IMR-90 (cell line): ENCODE measurements around the gene MAGI2. TPM values are rescaled to one million over a fixed set of nuclear protein-coding genes. Genes with fewer than 3 reads are reported as not detected.

Source experiments
- ATAC-seq: fragments of 200-7000 bp; cut with Tn5 transposase; 2 replicates; pipeline ENCODE4 v1.9.1; 2020; ENCODE audit warnings: low read depth, mild to moderate bottlenecking, moderate library complexity
- BruUV-seq: library from RNA; stranded (reverse); fragments of 400-500 nt; replicated peaks from 2 replicates; lab custom pipeline; 2021; lab: Mats Ljungman, UMichigan
- CTCF ChIA-PET: fragments of 300-600 bp; formaldehyde crosslinking; extraction: SDS; loops from one replicate; lab custom pipeline; 2021; ENCODE audit warnings: antibody characterized with exemption; lab: Yijun Ruan, JAX
- POLR2A ChIA-PET: fragments of 300-600 bp; sonication (Branson Sonifier 250); formaldehyde crosslinking; loops from one replicate; lab custom pipeline; 2022; ENCODE audit warnings: antibody characterized with exemption; ENCODE audit not compliant: unreplicated experiment; lab: Charles Lee
- DNase-seq: peaks from one replicate; pipeline ENCODE4 v3.0.0; 2013
- H2AFZ ChIP-seq: replicated peaks from 2 replicates; pipeline ENCODE3; 2013; ENCODE audit warnings: low read length, mild to moderate bottlenecking; ENCODE audit not compliant: poor library complexity
- H2AK5ac ChIP-seq: 2 replicates; pipeline ENCODE4 v1.6.1; 2013; ENCODE audit warnings: low read depth, low read length, inconsistent platforms
- H2AK9ac ChIP-seq: replicated peaks from 2 replicates; pipeline ENCODE3; 2013; ENCODE audit warnings: mild to moderate bottlenecking, low read depth, low read length, moderate library complexity; ENCODE audit not compliant: poor library complexity
- H2BK120ac ChIP-seq: 2 replicates; pipeline ENCODE4 v1.6.1; 2013; ENCODE audit warnings: low read depth, low read length, inconsistent platforms
- H2BK15ac ChIP-seq: 3 replicates; pipeline ENCODE4 v1.6.1; 2013; ENCODE audit warnings: low read depth, low read length, inconsistent platforms
- H2BK20ac ChIP-seq: 2 replicates; pipeline ENCODE4 v1.6.1; 2013; ENCODE audit warnings: low read depth, mild to moderate bottlenecking, inconsistent platforms, low read length, moderate library complexity
- H2BK5ac ChIP-seq: 2 replicates; pipeline ENCODE4 v1.6.1; 2013; ENCODE audit warnings: mild to moderate bottlenecking, low read depth, low read length, inconsistent platforms; ENCODE audit not compliant: poor library complexity, severe bottlenecking
- H3K14ac ChIP-seq: replicated peaks from 2 replicates; pipeline ENCODE4 v1.6.1; 2013; ENCODE audit warnings: low read depth, low read length, inconsistent platforms
- H3K18ac ChIP-seq: 2 replicates; pipeline ENCODE4 v1.6.1; 2013; ENCODE audit warnings: low read depth, low read length, control low read depth
- H3K23ac ChIP-seq: 2 replicates; pipeline ENCODE4 v1.6.1; 2013; ENCODE audit warnings: low read depth, low read length, inconsistent platforms
- H3K27ac ChIP-seq: 2 replicates; pipeline ENCODE4 v1.5.1; 2013; ENCODE audit warnings: mild to moderate bottlenecking, control low read depth, low read length; ENCODE audit not compliant: insufficient read depth
- H3K27me3 ChIP-seq: 2 replicates; pipeline ENCODE4 v1.6.1; 2013; ENCODE audit warnings: low read length; ENCODE audit not compliant: control insufficient read depth, insufficient read depth
- H3K36me3 ChIP-seq: 2 replicates; pipeline ENCODE4 v1.6.1; 2013; ENCODE audit warnings: low read length, mixed read lengths; ENCODE audit not compliant: control insufficient read depth, insufficient read depth
- H3K4ac ChIP-seq: 2 replicates; pipeline ENCODE4 v1.6.1; 2013; ENCODE audit warnings: low read depth, low read length, inconsistent platforms
- H3K4me1 ChIP-seq: 2 replicates; pipeline ENCODE4 v1.6.1; 2013; ENCODE audit warnings: low read length, mixed read lengths; ENCODE audit not compliant: control insufficient read depth, insufficient read depth
- H3K4me2 ChIP-seq: 2 replicates; pipeline ENCODE4 v1.6.1; 2013; ENCODE audit warnings: low read depth, mild to moderate bottlenecking, control low read depth, low read length, moderate library complexity
- H3K4me3 ChIP-seq: 2 replicates; pipeline ENCODE4 v1.5.1; 2013; ENCODE audit warnings: low read depth, mild to moderate bottlenecking, control low read depth, low read length, moderate library complexity; ENCODE audit not compliant: insufficient read depth
- H3K56ac ChIP-seq: 2 replicates; pipeline ENCODE4 v1.6.1; 2013; ENCODE audit warnings: low read length, inconsistent platforms; ENCODE audit not compliant: insufficient read depth; ENCODE audit errors: extremely low read depth
- H3K79me1 ChIP-seq, 2 experiments: 2 replicates each; pipeline ENCODE4 v1.6.1; 2013; ENCODE audit warnings: low read length in 2 of 2, inconsistent platforms in 1 of 2, low read depth in 1 of 2
- H3K9ac ChIP-seq: 2 replicates; pipeline ENCODE4 v1.6.1; 2013; ENCODE audit warnings: low read depth, low read length, control low read depth
- H3K9me1 ChIP-seq: 2 replicates; pipeline ENCODE4 v1.6.1; 2013; ENCODE audit warnings: low read length, inconsistent platforms; ENCODE audit not compliant: insufficient read depth
- H3K9me3 ChIP-seq: 2 replicates; pipeline ENCODE4 v1.6.1; 2013; ENCODE audit warnings: low read length; ENCODE audit not compliant: control insufficient read depth, insufficient read depth
- H4K20me1 ChIP-seq: 2 replicates; pipeline ENCODE4 v1.6.1; 2013; ENCODE audit warnings: low read length, inconsistent platforms; ENCODE audit not compliant: insufficient read depth
- H4K5ac ChIP-seq: 2 replicates; pipeline ENCODE4 v1.6.1; 2013; ENCODE audit warnings: mild to moderate bottlenecking, low read depth, low read length, control low read depth
- H4K8ac ChIP-seq, 2 experiments: 2 replicates each; pipeline ENCODE4 v1.6.1; 2013; ENCODE audit warnings: low read depth in 2 of 2, low read length in 2 of 2, control low read depth in 1 of 2, inconsistent platforms in 1 of 2
- H4K91ac ChIP-seq: 2 replicates; pipeline ENCODE4 v1.6.1; 2013; ENCODE audit warnings: low read depth, low read length, inconsistent platforms; ENCODE audit not compliant: insufficient read depth
- CEBPB ChIP-seq: IDR thresholded peaks from 2 replicates; pipeline ENCODE4 v1.6.1; 2012; ENCODE audit warnings: low read depth, low read length, improper control_type of control experiment
- CHD1 ChIP-seq: IDR thresholded peaks from 2 replicates; pipeline ENCODE4 v1.6.1; 2012; ENCODE audit warnings: low read depth, low read length, improper control_type of control experiment
- RFX5 ChIP-seq: IDR thresholded peaks from 2 replicates; pipeline ENCODE4 v1.8.0; 2012; ENCODE audit warnings: low read depth, mild to moderate bottlenecking, low read length, moderate library complexity
- WGBS, 2 experiments: methylation state at CpG; one replicate each; pipeline versions ENCODE4 v1.1.5 to v1.1.7; 2013; ENCODE audit warnings: missing lambda C conversion rate in 2 of 2; ENCODE audit not compliant: insufficient read length in 1 of 2; ENCODE audit errors: extremely low coverage in 2 of 2; 5-methylcytosine and 5-hydroxymethylcytosine counted together
- dilution Hi-C: fragments of 300-500 bp; cut with HindIII; formaldehyde crosslinking; loops from one replicate; pipeline ENCODE4 v1.14.3; 2018; ENCODE audit warnings: low sequenced_read_pairs; ENCODE audit not compliant: unreplicated experiment
- in situ Hi-C: fragments of 300-500 bp; cut with MboI; formaldehyde crosslinking; loops from 3 replicates; pipeline ENCODE4 v1.14.3; 2019; ENCODE audit warnings: low sequenced_read_pairs, inconsistent platforms, mixed read lengths
- intact Hi-C: fragments of 100-400 bp; cut with micrococcal nuclease; formaldehyde crosslinking; loops from 2 replicates; pipeline ENCODE4 v1.10.0; 2022
- polyA plus RNA-seq, 3 experiments: library from polyadenylated mRNA; depleted of rRNA; stranded (reverse); fragments of >200 nt; gene quantifications; 2 replicates each; pipeline ENCODE4 v1.2.3, GENCODE V29; 2012; ENCODE audit warnings: low replicate concordance in 1 of 3
- total RNA-seq: library from RNA; depleted of rRNA; stranded (reverse); fragments of >200 nt; gene quantifications from 2 replicates; pipeline ENCODE4 v1.2.3, GENCODE V29; 2012

Gene MAGI2
- total and polyA plus RNA-seq, 2 of the 4 experiments (the other 2 are of a cell fraction): 2.5 to 17.9 TPM

DNA sequence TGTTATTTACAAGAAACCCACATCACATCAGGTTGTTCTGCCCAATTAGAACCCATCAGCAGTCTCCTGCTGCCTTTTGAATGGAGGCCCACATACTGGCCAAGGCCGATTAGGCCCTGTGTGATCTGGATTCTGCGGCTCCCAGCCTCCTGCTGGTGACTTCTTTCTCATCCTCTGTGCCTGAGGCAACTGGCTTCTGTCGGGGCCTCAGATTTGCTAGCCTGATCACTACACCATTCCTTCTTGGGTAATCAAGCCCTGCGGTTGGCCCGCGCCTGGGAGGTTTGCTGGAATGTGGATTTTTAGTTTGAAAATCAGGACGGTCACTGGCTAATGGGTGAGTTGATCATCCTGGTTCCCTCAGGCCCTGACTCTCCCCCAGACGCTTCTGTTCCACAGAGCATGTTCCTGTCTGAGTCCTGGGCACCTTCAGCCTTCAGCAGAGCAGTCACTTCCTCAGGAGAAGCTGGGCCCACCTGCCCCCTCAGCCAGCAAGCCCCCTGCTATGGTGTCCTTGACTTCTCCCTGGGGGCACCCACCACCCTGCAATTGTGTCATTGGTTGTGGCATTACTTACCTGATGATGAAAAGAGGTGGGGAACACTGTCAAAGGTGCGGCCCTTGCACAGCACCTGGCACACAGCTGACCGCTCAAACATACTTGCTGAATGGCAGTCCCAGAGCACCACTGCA, 1447.3 kb downstream of the MAGI2 start:
- no TSS peak for BruUV-seq
- no peak for DNase-seq

More for the DNA sequence above, 1447.3 kb downstream of the MAGI2 start:
- intact Hi-C loops: no loop called here
- Histone ChIP-seq H3K9ac (no peak overlapping the region), H4K20me1 (no peaks in the 10 kb centered on the region), H3K9me1 (no peaks in the 10 kb centered on the region), H4K5ac (no peak overlapping the region), H3K27me3 (no peaks in the 10 kb centered on the region), H2BK15ac (no peak overlapping the region), H2AK5ac (no peak overlapping the region), H3K18ac (no peak overlapping the region), H3K79me1 (no peaks in the 10 kb centered on the region), H3K23ac (no peak overlapping the region), H3K9me3 (0 out of 2 replicates have a peak, but pooled peaks cover 1% of the 10 kb centered on the region), H2AFZ (peak overlapping the region; percentile 15), H3K4me2 (no peak overlapping the region), H3K4ac (no peak overlapping the region), H4K91ac (no peak overlapping the region), H3K4me3 (no peak overlapping the region), H3K4me1 (no peaks in the 10 kb centered on the region), H3K14ac (no peak overlapping the region), H2BK120ac (no peak overlapping the region), H2AK9ac (no peak overlapping the region), H3K56ac (no peak overlapping the region), H3K27ac (no peak overlapping the region), H3K36me3 (no peaks in the 10 kb centered on the region), H2BK20ac (no peak overlapping the region), H2BK5ac (no peak overlapping the region), H4K8ac (no peak overlapping the region)
- in situ Hi-C loops: no loop called here
- CTCF ChIA-PET: no interaction called here
- POLR2A ChIA-PET: no interaction called here
- dilution Hi-C loops: no loop called here
- no peak for TF ChIP-seq CHD1
- no peak for TF ChIP-seq CEBPB
- no peak for TF ChIP-seq RFX5
- 100% methylated on average over 2 of the region's 10 CpGs; no CpG with 5 or more reads in 1 of the 2 experiments for WGBS, 2 experiments
- ATAC-seq: no peak
